GM12801 (cell line): Measurements from ENCODE around the gene ITFG1.

Experiments used
- TF ChIP-seq, protein P1 (sequence below): IDR thresholded peaks from one replicate; pipeline ENCODE4 v1.5.1; 2011; ENCODE audit warnings: control low read depth; ENCODE audit not compliant: insufficient read length; ENCODE audit errors: extremely low read depth

The ITFG1 gene

GRCh38 chr16:47493381-47494337 lies 32.8 kb upstream of the ITFG1 start:
- TF ChIP-seq, protein P1, sequence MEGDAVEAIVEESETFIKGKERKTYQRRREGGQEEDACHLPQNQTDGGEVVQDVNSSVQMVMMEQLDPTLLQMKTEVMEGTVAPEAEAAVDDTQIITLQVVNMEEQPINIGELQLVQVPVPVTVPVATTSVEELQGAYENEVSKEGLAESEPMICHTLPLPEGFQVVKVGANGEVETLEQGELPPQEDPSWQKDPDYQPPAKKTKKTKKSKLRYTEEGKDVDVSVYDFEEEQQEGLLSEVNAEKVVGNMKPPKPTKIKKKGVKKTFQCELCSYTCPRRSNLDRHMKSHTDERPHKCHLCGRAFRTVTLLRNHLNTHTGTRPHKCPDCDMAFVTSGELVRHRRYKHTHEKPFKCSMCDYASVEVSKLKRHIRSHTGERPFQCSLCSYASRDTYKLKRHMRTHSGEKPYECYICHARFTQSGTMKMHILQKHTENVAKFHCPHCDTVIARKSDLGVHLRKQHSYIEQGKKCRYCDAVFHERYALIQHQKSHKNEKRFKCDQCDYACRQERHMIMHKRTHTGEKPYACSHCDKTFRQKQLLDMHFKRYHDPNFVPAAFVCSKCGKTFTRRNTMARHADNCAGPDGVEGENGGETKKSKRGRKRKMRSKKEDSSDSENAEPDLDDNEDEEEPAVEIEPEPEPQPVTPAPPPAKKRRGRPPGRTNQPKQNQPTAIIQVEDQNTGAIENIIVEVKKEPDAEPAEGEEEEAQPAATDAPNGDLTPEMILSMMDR: no peak

- TF ChIP-seq, protein P1: no peak
These were observed 31.8 kb upstream of the ITFG1 start for GRCh38 chr16:47492428-47493377.

GRCh38 chr16:47492036-47492427 lies 31.2 kb upstream of the ITFG1 start:
- TF ChIP-seq, protein P1: no peak

DNA sequence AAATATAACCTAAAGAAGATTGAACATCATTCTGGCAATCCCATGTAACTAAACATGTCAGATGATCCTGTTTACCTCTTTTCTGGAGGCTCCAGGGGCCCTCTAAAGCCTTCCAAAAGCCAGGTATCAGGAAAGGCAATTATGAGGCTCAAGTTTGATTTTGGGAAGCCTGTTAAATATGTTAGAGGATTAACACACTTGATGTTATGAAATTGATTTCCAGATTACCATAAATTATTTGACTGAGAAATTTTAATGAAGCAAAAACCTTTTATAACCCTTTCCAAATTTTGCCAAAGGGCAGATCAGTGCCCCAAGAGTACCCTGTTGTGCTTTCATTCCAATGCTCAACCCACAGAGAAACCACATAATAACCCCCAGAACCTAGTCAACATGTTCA lies 29.6 kb upstream of the ITFG1 start:
- TF ChIP-seq, protein P1: no peak

GRCh38 chr16:47488051-47488450 lies 27.2 kb upstream of the ITFG1 start:
- TF ChIP-seq, protein P1: no peak

- TF ChIP-seq, protein P1: no peak
These were observed 26.0 kb upstream of the ITFG1 start for GRCh38 chr16:47486856-47487255.

- TF ChIP-seq, protein P1: no peak
These were observed 22.8 kb upstream of the ITFG1 start for GRCh38 chr16:47483616-47484015.
